Spleen (tissue), 7 donors: Measurements from ENCODE around the gene USH2A.

Experiments
- CTCF ChIP-seq, 11 experiments: fragments of 200-600 bp in 7 of 11; fragments of 450-650 bp in 4 of 11; sonication (generic) in 4 of 11; IDR thresholded peaks in 8 of 11; conservative IDR thresholded peaks in 3 of 11; 1 replicate in 7 of 11; 2 replicates in 4 of 11; pipeline versions ENCODE4 v1.4.0 to v1.8.0; 2016 to 2021; ENCODE audit warnings: antibody characterized with exemption in 11 of 11, inconsistent platforms in 4 of 11, mild to moderate bottlenecking in 1 of 11
- POLR2A ChIP-seq, 3 donors: fragments of 450-650 bp; IDR thresholded peaks; one replicate each; pipeline ENCODE4 v1.5.1; 2017; ENCODE audit warnings: antibody characterized with exemption in 3 of 3, mild to moderate bottlenecking in 1 of 3
- POLR2AphosphoS5 ChIP-seq, 3 donors: sonication (generic); formaldehyde crosslinking; IDR thresholded peaks; one replicate each; pipeline ENCODE4 v1.5.1; 2017; ENCODE audit warnings: antibody characterized with exemption in 3 of 3
- donor health status: DM: no; HTN: no; CAD: no; lungs with moderate emphysema.
- donor health status: DM: no; HTN: no; CAD: no.
- donor health status: DM: no; HTN: no; CAD: no.

GRCh38 chr1:216119600-216119999 is 303.6 kb downstream of the USH2A start:
- TF ChIP-seq POLR2A (IDR thresholded peaks at IDR 0.05) (no peak), CTCF (IDR thresholded peaks at IDR 0.05 in 8 of 11, conservative IDR thresholded peaks at IDR 0.05 in 3 of 11) (peak in 1 of 11 experiments; percentile 13), POLR2AphosphoS5 (IDR thresholded peaks at IDR 0.05) (no peak)
